Stimulated activated CD4-positive, alpha-beta T cell treated with anti-CD3 and anti-CD28 coated beads, Interleukin-1b, Interleukin-23, amount 100 ng/mL, for 4 hours (primary cell): ENCODE measurements around the gene ANKRD17.

ENCODE experiments used
- DNase-seq, 2 donors: peaks; one replicate each; pipeline ENCODE4 v3.0.0-alpha.2; 2020; ENCODE audit warnings: low read depth in 2 of 2

The ANKRD17 gene

GRCh38 chr4:73197220-73197619 lies 61.4 kb downstream of the ANKRD17 start:
- no peak for DNase-seq

DNA sequence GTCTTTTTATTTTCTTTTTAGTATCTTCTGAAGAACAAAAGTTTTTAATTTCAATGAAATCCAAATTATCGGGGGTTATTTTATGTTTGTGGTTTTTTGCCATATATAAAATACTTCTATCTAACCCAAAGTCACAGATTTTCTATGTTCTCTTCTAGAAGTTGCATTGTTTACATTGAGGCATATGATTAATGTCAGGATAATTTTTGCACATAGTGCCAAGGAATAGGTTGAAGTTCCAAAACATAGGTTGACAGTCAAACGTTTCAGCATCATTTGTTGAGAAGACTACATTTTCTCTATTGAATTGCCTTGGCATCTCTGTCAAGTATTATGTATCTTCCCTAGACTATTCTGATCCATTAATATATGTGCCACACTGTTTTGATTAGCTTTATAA lies 64.5 kb downstream of the ANKRD17 start:
- DNase-seq, result no peak

DNA sequence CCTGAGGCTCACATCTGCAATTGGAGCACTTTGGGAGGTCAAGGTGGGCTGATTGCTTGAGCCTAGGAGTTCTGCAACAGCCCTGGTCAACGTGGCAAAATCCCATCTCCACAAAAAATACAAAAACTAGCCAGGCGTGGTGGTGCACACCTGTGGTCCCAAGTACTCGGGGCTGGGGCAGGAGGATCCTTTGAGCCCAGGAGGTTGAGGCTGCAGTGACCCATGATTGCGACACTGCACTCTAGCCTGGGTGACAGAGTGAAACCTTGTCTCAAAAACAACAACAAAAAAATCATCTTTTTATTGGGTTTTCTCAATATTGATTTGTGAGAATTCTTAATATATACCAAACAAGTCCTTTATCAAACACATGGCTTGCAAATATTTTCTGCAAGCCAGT lies 64.9 kb downstream of the ANKRD17 start:
- DNase-seq, result no peak

GRCh38 chr4:73193155-73193554 lies 65.4 kb downstream of the ANKRD17 start:
- DNase-seq, result no peak

- no peak for DNase-seq
Observed at GRCh38 chr4:73189274-73189810, 69.3 kb downstream of the ANKRD17 start.

DNA sequence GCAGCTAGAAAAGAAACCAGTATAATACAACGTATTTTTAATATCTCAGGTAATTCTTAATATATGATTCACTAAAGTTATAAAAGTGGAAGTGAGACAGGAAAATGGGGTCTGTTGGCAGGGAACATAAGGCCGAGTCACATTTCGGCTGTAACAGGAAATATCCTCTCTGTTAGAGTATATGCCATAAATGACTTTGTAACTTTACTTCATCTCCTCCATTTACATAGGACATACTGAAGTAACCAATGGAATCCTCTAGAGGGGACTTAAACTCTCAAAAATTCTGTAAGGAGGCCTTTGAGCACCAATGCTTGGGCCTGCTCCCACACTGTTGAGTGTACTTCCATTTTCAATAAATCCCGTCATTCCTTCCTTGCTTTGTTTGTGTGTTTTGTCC lies 71.3 kb downstream of the ANKRD17 start:
- no peak for DNase-seq

- DNase-seq, result no peak
Observed at GRCh38 chr4:73185903-73186302, 72.7 kb downstream of the ANKRD17 start.

DNA sequence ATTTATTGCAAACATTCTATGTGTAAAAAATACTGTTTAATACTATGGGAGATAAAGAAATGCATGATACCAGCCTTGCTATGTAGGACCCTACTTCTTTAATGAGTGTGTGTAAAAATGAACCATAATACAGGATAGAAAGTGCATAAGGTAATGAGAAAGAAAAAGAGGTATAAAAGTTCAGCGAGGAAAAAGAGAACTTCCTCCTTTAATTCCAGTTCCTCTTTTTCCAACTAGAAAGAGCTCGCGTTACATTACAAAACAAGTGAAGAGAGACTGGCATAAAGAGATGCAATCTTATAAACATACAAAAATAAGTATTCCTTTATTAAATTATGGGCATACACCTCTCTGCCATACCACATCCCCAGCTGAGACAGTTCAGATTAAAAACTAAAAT lies 77.4 kb downstream of the ANKRD17 start:
- DNase-seq, result no peak

GRCh38 chr4:73178389-73178788 lies 80.2 kb downstream of the ANKRD17 start:
- no peak for DNase-seq

DNA sequence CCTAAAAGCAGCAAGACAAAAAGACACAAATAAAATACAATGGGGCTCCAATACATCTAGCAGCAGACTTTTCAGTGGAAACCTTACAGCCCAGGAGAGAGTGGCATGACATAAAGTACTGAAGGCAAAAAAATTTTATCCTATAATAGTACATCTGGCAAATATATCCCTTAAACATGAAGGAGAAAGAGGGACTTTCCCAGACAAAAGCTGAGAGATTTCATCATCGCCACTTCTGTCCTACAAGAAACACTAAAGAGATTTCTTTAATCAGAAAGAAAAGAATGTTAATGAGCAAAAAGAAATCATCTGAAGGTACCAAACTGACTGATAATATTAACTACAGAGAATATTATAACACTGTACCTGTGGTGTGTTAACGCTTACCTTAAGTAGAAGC lies 86.4 kb downstream of the ANKRD17 start:
- DNase-seq, result no peak

DNA sequence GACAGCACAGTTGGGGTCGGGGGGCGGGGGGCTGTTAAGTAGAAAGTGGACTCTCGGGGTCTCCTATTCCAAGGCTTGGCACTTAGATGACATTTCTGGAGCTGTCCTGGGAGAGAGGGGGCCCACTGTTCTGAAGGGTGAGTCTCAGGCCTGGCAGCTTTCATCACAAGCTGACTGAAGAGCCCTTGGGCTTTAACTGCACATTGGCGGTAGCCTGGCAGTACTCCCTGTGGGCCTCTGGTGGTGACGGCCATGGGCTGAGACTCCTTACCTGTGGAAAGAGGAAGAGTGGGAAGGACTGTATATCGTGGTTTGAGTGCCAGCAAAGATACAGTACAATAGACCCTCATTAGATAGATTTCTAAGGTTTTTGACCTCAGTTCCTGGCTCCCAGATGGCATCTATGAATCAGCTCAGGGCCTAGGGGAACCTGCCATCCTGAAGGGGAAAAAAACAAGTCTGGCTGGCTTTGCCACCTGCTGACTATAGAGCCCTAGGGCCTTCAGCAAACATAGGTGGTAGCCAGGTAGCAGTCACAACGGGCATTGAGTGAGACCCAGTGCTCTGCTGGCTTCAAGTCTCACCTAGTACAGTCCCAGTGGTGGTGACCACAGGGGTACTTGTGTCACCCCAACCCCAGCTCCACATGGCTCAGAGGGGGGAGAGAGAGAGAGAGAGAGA lies 87.9 kb downstream of the ANKRD17 start:
- DNase-seq, result no peak

DNA sequence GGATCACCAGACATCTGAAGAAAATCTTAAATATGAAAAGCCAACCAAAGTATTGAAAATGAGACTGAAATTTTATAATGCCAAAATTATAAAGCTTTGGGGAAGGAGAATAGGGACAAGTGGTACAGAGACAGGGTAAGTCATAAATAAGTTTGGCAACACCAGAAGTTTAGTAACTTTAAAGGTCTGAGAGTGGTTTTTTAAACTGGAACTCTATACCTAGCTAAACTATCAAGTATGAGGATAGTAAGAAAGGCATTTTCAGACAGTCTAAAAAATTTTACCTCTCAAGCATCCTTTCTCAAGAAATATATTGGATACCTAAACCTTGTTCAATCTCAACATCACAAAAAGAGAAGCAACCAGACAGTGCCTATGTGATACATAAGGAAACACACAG lies 92.4 kb downstream of the ANKRD17 start:
- no peak for DNase-seq

- no peak for DNase-seq
Observed at GRCh38 chr4:73161527-73162185, 96.9 kb downstream of the ANKRD17 start.

DNA sequence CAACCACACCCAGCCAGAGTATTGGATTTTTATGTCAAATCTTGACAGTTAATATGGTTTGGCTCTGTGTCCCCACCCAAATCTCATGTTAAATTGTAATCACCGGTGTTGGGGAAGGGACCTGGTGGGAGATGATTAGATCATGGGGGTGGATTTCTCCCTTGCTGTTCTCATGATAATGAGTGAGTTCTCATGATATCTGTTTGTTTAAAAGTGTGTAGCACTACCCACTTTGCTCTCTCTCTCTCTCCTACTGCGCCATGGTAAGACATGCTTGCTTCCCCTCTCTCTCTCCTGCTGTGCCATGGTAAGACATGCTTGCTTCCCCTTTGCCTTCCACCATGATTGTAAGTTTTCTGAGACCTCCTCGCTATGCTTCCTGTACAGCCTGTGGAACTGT lies 102.2 kb downstream of the ANKRD17 start:
- no peak for DNase-seq

DNA sequence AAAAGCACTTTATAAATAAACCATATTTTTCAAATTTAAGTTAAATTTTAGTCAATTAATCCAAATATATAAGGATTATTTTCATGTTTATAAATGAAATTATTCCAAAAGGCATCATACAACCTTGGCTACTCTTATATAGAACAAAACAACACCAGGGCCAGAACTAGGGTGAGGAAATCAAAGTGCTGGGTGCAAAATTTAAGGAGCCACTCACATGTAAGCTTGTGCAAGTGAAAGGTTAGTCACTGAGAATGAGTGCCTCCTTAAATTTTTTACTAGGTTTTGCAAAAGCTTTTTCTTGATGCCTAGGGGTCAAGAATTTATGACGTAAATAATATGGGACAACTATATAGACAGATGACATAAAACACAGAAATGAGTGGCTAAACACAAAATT lies 105.7 kb downstream of the ANKRD17 start:
- DNase-seq, result no peak

GRCh38 chr4:73142995-73143547 lies 115.5 kb downstream of the ANKRD17 start:
- DNase-seq, result no peak

DNA sequence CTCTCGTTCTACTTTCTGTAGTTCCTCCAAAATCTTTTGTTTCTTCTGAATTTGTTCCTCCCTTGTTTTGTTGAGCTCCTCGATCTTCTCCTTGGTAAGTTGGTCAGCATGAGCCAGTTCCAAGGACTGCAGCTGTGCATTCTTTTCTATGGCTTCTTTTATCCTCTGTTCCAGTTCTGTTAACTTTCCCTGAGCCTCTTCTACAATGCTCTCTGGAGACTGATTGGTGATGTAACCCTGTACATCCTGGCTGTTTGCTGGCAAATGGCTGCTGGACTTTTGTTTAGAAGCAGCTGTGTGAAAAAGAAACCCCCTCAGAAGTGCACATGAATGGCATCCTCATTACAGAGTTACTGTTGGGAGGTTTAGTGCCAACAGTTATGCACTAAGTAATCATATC lies 118.6 kb downstream of the ANKRD17 start:
- DNase-seq, result no peak

- no peak for DNase-seq
Observed at GRCh38 chr4:73139245-73139644, 119.4 kb downstream of the ANKRD17 start.

- DNase-seq, result no peak
Observed at GRCh38 chr4:73137121-73137520, 121.5 kb downstream of the ANKRD17 start.

- DNase-seq, result no peak
Observed at GRCh38 chr4:73133784-73134183, 124.8 kb downstream of the ANKRD17 start.

DNA sequence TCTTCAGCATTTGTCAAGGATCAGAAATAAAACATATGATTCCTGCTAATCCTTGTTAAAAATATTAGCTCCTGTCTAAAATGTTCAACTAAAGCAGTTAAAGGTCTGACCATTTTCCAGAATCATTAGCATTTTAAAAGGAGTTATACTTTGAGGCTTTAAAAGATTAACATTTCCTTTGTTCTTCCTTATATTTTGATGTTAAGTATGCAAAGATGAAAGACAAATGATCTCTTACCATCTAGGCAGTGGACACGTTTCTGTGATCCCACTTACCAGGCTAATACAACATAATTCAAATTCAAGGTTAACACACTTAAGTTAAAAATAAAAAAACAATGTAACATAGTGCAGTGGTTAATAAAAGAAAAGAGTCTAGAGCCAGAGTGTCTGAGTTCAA lies 127.3 kb downstream of the ANKRD17 start:
- DNase-seq, result no peak

- no peak for DNase-seq
Observed at GRCh38 chr4:73129319-73129718, 129.3 kb downstream of the ANKRD17 start.

- DNase-seq, result no peak
Observed at GRCh38 chr4:73127839-73128453, 130.7 kb downstream of the ANKRD17 start.
